SK-N-MC (cell line): Measurements from ENCODE around the gene INCENP.
A peak's percentile ranks its signal among the peaks of the same experiment; 100 is the strongest.

Experiments used
- DNase-seq: peaks from one replicate; pipeline ENCODE4 v3.0.0-alpha.2; 2011; ENCODE audit warnings: low read depth, low spot score
- H3K27ac ChIP-seq: fragments of 200-600 bp; sonication (generic); 2 replicates; pipeline ENCODE4 v1.5.1; 2016; ENCODE audit warnings: mixed run types
- H3K36me3 ChIP-seq: fragments of 200-600 bp; sonication (generic); 2 replicates; pipeline ENCODE4 v1.6.1; 2017; ENCODE audit warnings: antibody characterized with exemption, low read length, mixed read lengths; ENCODE audit not compliant: insufficient read depth
- H3K4me3 ChIP-seq: fragments of 200-600 bp; sonication (generic); 2 replicates; pipeline ENCODE4 v1.5.1; 2016
- H3K9ac ChIP-seq: fragments of 200-600 bp; sonication (generic); 2 replicates; pipeline ENCODE4 v1.8.0; 2017; ENCODE audit warnings: mixed run types, mixed read lengths; ENCODE audit not compliant: insufficient read length
- H3K9me3 ChIP-seq: fragments of 200-600 bp; sonication (generic); 2 replicates; pipeline ENCODE4 v1.6.1; 2017; ENCODE audit warnings: low read depth, mild to moderate bottlenecking, antibody characterized with exemption, low read length, moderate library complexity, mixed read lengths
- EZH2 ChIP-seq: fragments of 200-600 bp; sonication (generic); IDR thresholded peaks from one replicate; pipeline ENCODE4 v1.6.1; 2017; ENCODE audit warnings: antibody characterized with exemption
- FOXP2 ChIP-seq: optimal IDR thresholded peaks from 2 replicates; pipeline ENCODE3; 2011; ENCODE audit warnings: mild to moderate bottlenecking, moderate library complexity; ENCODE audit not compliant: insufficient read depth; ENCODE audit errors: extremely low read length, control extremely low read depth
- POLR2AphosphoS5 ChIP-seq: IDR thresholded peaks from 2 replicates; pipeline ENCODE4 v1.6.1; 2012; ENCODE audit warnings: mild to moderate bottlenecking, low read depth, low read length, borderline replicate concordance

The INCENP gene

GRCh38 chr11:62169935-62170334 lies 46.1 kb downstream of the INCENP start:
- Histone ChIP-seq H3K36me3 (no peaks in the 10 kb centered on the region), H3K9me3 (no peaks in the 10 kb centered on the region), H3K4me3 (no peak overlapping the region), H3K27ac (no peak overlapping the region), H3K9ac (no peak overlapping the region)
- no peak for TF ChIP-seq EZH2
- no peak for TF ChIP-seq FOXP2
- no peak for TF ChIP-seq POLR2AphosphoS5
- DNase-seq: no peak

- peak overlapping the region; percentile 44; the same call in 1 of the 2 replicates for H3K4me3 ChIP-seq
- peak; percentile 74 for DNase-seq
- no peaks in the 10 kb centered on the region for H3K9me3 ChIP-seq
- no peak overlapping the region for H3K27ac ChIP-seq
- H3K36me3 ChIP-seq: no peaks in the 10 kb centered on the region
- no peak for TF ChIP-seq FOXP2
- no peak for TF ChIP-seq EZH2
- TF ChIP-seq POLR2AphosphoS5: no peak
- no peak overlapping the region for H3K9ac ChIP-seq
Observed at GRCh38 chr11:62171261-62171723, 47.5 kb downstream of the INCENP start.

GRCh38 chr11:62172294-62172693 lies 48.5 kb downstream of the INCENP start:
- no peak overlapping the region for H3K4me3 ChIP-seq
- no peak overlapping the region for H3K9ac ChIP-seq
- no peak for DNase-seq
- H3K9me3 ChIP-seq: no peaks in the 10 kb centered on the region
- no peak overlapping the region for H3K27ac ChIP-seq
- TF ChIP-seq POLR2AphosphoS5 (no peak), EZH2 (no peak), FOXP2 (no peak)
- no peaks in the 10 kb centered on the region for H3K36me3 ChIP-seq

GRCh38 chr11:62176766-62177165 lies 53.0 kb downstream of the INCENP start:
- no peaks in the 10 kb centered on the region for H3K36me3 ChIP-seq
- no peaks in the 10 kb centered on the region for H3K9me3 ChIP-seq
- H3K4me3 ChIP-seq: no peak overlapping the region
- no peak for TF ChIP-seq EZH2
- no peak for TF ChIP-seq FOXP2
- no peak for TF ChIP-seq POLR2AphosphoS5
- no peak overlapping the region for H3K9ac ChIP-seq
- DNase-seq: no peak
- H3K27ac ChIP-seq: no peak overlapping the region

- Histone ChIP-seq H3K4me3 (no peak overlapping the region), H3K9me3 (no peaks in the 10 kb centered on the region), H3K36me3 (no peaks in the 10 kb centered on the region), H3K27ac (no peak overlapping the region), H3K9ac (no peak overlapping the region)
- TF ChIP-seq POLR2AphosphoS5 (no peak), EZH2 (no peak), FOXP2 (no peak)
- DNase-seq: no peak
Observed at GRCh38 chr11:62179995-62180394, 56.2 kb downstream of the INCENP start.

- Histone ChIP-seq H3K9ac (no peak overlapping the region), H3K36me3 (no peaks in the 10 kb centered on the region), H3K9me3 (no peaks in the 10 kb centered on the region), H3K27ac (no peak overlapping the region), H3K4me3 (no peak overlapping the region)
- no peak for DNase-seq
- no peak for TF ChIP-seq FOXP2
- TF ChIP-seq EZH2: no peak
- no peak for TF ChIP-seq POLR2AphosphoS5
Observed at GRCh38 chr11:62181097-62181496, 57.3 kb downstream of the INCENP start.

- Histone ChIP-seq H3K9me3 (no peaks in the 10 kb centered on the region), H3K9ac (no peak overlapping the region), H3K36me3 (no peaks in the 10 kb centered on the region), H3K27ac (no peak overlapping the region), H3K4me3 (no peak overlapping the region)
- DNase-seq: no peak
- TF ChIP-seq EZH2: no peak
- TF ChIP-seq POLR2AphosphoS5: no peak
- TF ChIP-seq FOXP2: no peak
Observed at GRCh38 chr11:62182147-62182891, 58.5 kb downstream of the INCENP start.

GRCh38 chr11:62186195-62186594 lies 62.4 kb downstream of the INCENP start:
- TF ChIP-seq POLR2AphosphoS5 (no peak), FOXP2 (no peak), EZH2 (no peak)
- Histone ChIP-seq H3K9me3 (no peaks in the 10 kb centered on the region), H3K4me3 (no peak overlapping the region), H3K36me3 (no peaks in the 10 kb centered on the region), H3K9ac (no peak overlapping the region), H3K27ac (no peak overlapping the region)
- no peak for DNase-seq

GRCh38 chr11:62190011-62190410 lies 66.2 kb downstream of the INCENP start, which contains the start of gene SCGB1D1:
TSS of gene SCGB1D1 (plus strand) at chr11:62190216. CDS start at chr11:62190285, 69 bp downstream.
- TF ChIP-seq POLR2AphosphoS5 (no peak), EZH2 (no peak), FOXP2 (no peak)
- H3K27ac ChIP-seq: no peak within 1 kb of the TSS
- no peaks in the 10 kb centered on the region for H3K36me3 ChIP-seq
- no peak for DNase-seq
- no peak within 1 kb of the TSS for H3K9ac ChIP-seq
- H3K9me3 ChIP-seq: no peaks in the 10 kb centered on the region
- H3K4me3 ChIP-seq: no peak within 1 kb of the TSS
